Liver (tissue), 9 donors: Measurements from ENCODE around the gene ARL5A. TPM values are rescaled to one million over a fixed set of nuclear protein-coding genes. Genes with fewer than 3 reads are reported as not detected.

Experiments used
- DNase-seq: peaks from one replicate; pipeline ENCODE4 v3.0.0-alpha.2; 2017; ENCODE audit warnings: low spot score
- H3K27ac ChIP-seq, 2 donors: one replicate each; pipeline ENCODE4 v1.7.0; 2013; ENCODE audit warnings: inconsistent platforms in 2 of 2, low read length in 2 of 2, control low read depth in 1 of 2, low read depth in 1 of 2, mild to moderate bottlenecking in 1 of 2
- H3K27me3 ChIP-seq, 4 donors: one replicate each; pipeline versions ENCODE4 v1.6.1 to v1.7.0; 2013; ENCODE audit warnings: low read length in 3 of 4, inconsistent platforms in 1 of 4, mild to moderate bottlenecking in 1 of 4, moderate library complexity in 1 of 4; ENCODE audit not compliant: control insufficient read depth in 4 of 4, insufficient read depth in 4 of 4
- H3K36me3 ChIP-seq, 4 donors: one replicate each; pipeline versions ENCODE4 v1.6.1 to v1.7.0; 2013; ENCODE audit warnings: low read length in 3 of 4, mild to moderate bottlenecking in 3 of 4, low read depth in 1 of 4, moderate library complexity in 1 of 4; ENCODE audit not compliant: control insufficient read depth in 4 of 4, insufficient read depth in 3 of 4
- H3K4me1 ChIP-seq, 4 donors: one replicate each; pipeline versions ENCODE4 v1.6.1 to v1.7.0; 2013; ENCODE audit warnings: low read length in 3 of 4, mild to moderate bottlenecking in 3 of 4, moderate library complexity in 1 of 4; ENCODE audit not compliant: control insufficient read depth in 4 of 4, insufficient read depth in 4 of 4
- H3K4me3 ChIP-seq, 3 donors: one replicate each; pipeline versions ENCODE4 v1.6.1 to v1.7.0; 2013; ENCODE audit warnings: low read length in 3 of 3, control low read depth in 1 of 3, low read depth in 1 of 3, mild to moderate bottlenecking in 1 of 3
- H3K9ac ChIP-seq, 2 donors: one replicate each; pipeline ENCODE4 v1.7.0; 2013; ENCODE audit warnings: low read length in 2 of 2, mild to moderate bottlenecking in 2 of 2, moderate library complexity in 2 of 2, control low read depth in 1 of 2, low read depth in 1 of 2
- H3K9me3 ChIP-seq, 4 donors: one replicate each; pipeline versions ENCODE4 v1.6.1 to v1.7.0; 2013; ENCODE audit warnings: low read length in 3 of 4; ENCODE audit not compliant: control insufficient read depth in 4 of 4
- CTCF ChIP-seq: fragments of 150-350 bp; IDR thresholded peaks from 2 replicates; pipeline ENCODE4 v1.5.1; 2017; ENCODE audit warnings: improper control_type of control experiment, low read depth, low read length; ENCODE audit not compliant: missing input control
- FOXA1 ChIP-seq: IDR thresholded peaks from 2 replicates; pipeline ENCODE4 v1.6.1; 2016; ENCODE audit warnings: antibody characterized with exemption
- FOXA2 ChIP-seq: IDR thresholded peaks from 2 replicates; pipeline ENCODE4 v1.6.1; 2016; ENCODE audit warnings: antibody characterized with exemption
- GABPA ChIP-seq, 2 donors: IDR thresholded peaks in 1 of 2; conservative IDR thresholded peaks in 1 of 2; 2 replicates each; pipeline ENCODE4 v1.6.1; 2016; ENCODE audit warnings: antibody characterized with exemption in 2 of 2, mild to moderate bottlenecking in 1 of 2, moderate library complexity in 1 of 2
- HNF4A ChIP-seq, 2 donors: conservative IDR thresholded peaks; 2 replicates each; pipeline ENCODE4 v1.6.1; 2016; ENCODE audit warnings: antibody characterized with exemption in 2 of 2, mild to moderate bottlenecking in 2 of 2
- HNF4G ChIP-seq: IDR thresholded peaks from 2 replicates; pipeline ENCODE4 v1.6.1; 2016; ENCODE audit warnings: antibody characterized with exemption
- JUND ChIP-seq, 2 donors: IDR thresholded peaks; 2 replicates each; pipeline ENCODE4 v1.6.1; 2016; ENCODE audit warnings: antibody characterized with exemption in 2 of 2
- MAX ChIP-seq: IDR thresholded peaks from 2 replicates; pipeline ENCODE4 v1.6.1; 2016; ENCODE audit warnings: antibody characterized with exemption
- NR2F2 ChIP-seq: IDR thresholded peaks from 2 replicates; pipeline ENCODE4 v1.6.1; 2016; ENCODE audit warnings: antibody characterized with exemption
- RAD21 ChIP-seq, 2 donors: IDR thresholded peaks; 2 replicates each; pipeline ENCODE4 v1.6.1; 2016; ENCODE audit warnings: antibody characterized with exemption in 2 of 2, mild to moderate bottlenecking in 2 of 2
- REST ChIP-seq: IDR thresholded peaks from 2 replicates; pipeline ENCODE4 v1.6.1; 2016; ENCODE audit warnings: antibody characterized with exemption, mild to moderate bottlenecking
- TAF1 ChIP-seq: conservative IDR thresholded peaks from 2 replicates; pipeline ENCODE4 v1.6.1; 2016; ENCODE audit warnings: antibody characterized with exemption, mild to moderate bottlenecking
- WGBS: extraction: QIAGEN DNeasy Blood & Tissue Kit; methylation state at CpG from one replicate; pipeline ENCODE4 v1.1.7; 2013; 5-methylcytosine and 5-hydroxymethylcytosine counted together
- polyA plus RNA-seq, 2 donors: library from polyadenylated mRNA; stranded (reverse) in 1 of 2; unstranded in 1 of 2; fragments of 200-250 nt in 1 of 2; fragments of >200 nt in 1 of 2; fragmentation: Nextera tagmentation in 1 of 2; extraction: Ambion mirVana in 1 of 2; gene quantifications; one replicate each; pipeline versions ENCODE4 v1.2.1 to v1.2.3, GENCODE V29; 2013 to 2015
- total RNA-seq, 2 donors: library from RNA; depleted of rRNA; stranded (reverse); fragments of >200 nt; gene quantifications; one replicate each; pipeline ENCODE4 v1.2.3, GENCODE V29; 2014
- donor health status: healthy.
- donor health status: healthy.
- donor health status: healthy.
- donor health status: healthy.
- donor health status: healthy.

Gene ARL5A
- total and polyA plus RNA-seq, 4 donors = 9.0 to 41.6 (median 18.0) TPM

GRCh38 chr2:151823651-151824050 lies 4.6 kb downstream of the ARL5A start:
- H3K36me3 ChIP-seq = no peaks in the 10 kb centered on the region
- H3K27me3 ChIP-seq = no peaks in the 10 kb centered on the region
- H3K4me1 ChIP-seq = peaks cover 6 to 19% (median 10%) of the 10 kb centered on the region in 4 donors
- no peak overlapping the region for H3K9ac ChIP-seq
- TF ChIP-seq TAF1 (no peak), MAX (no peak), REST (no peak), HNF4A (conservative IDR thresholded peaks at IDR 0.05) (no peak), NR2F2 (no peak), RAD21 (IDR thresholded peaks at IDR 0.05) (no peak)
- 71% methylated on average over 6 of the region's 6 CpGs for WGBS
- H3K9me3 ChIP-seq = no peaks in the 10 kb centered on the region
- DNase-seq = no peak
- H3K27ac ChIP-seq = no peak overlapping the region
- no peak overlapping the region for H3K4me3 ChIP-seq

GRCh38 chr2:151819920-151820319 lies 8.3 kb downstream of the ARL5A start:
- H3K4me3 ChIP-seq = no peak overlapping the region
- no peaks in the 10 kb centered on the region for H3K27me3 ChIP-seq
- peaks cover 0 to 3% (median 0%) of the 10 kb centered on the region in 4 donors for H3K4me1 ChIP-seq
- no peak overlapping the region for H3K9ac ChIP-seq
- DNase-seq = no peak
- no peaks in the 10 kb centered on the region for H3K9me3 ChIP-seq
- 94% methylated on average over 2 of the region's 2 CpGs for WGBS
- H3K36me3 ChIP-seq = no peaks in the 10 kb centered on the region
- TF ChIP-seq MAX = no peak
- TF ChIP-seq FOXA2 = no peak
- no peak for TF ChIP-seq FOXA1
- TF ChIP-seq HNF4G = no peak
- TF ChIP-seq JUND (IDR thresholded peaks at IDR 0.05) = no peak
- TF ChIP-seq GABPA (IDR thresholded peaks at IDR 0.05 in 1 of 2, conservative IDR thresholded peaks at IDR 0.05 in 1 of 2) = no peak
- no peak overlapping the region for H3K27ac ChIP-seq

GRCh38 chr2:151817929-151818328 lies 10.3 kb downstream of the ARL5A start:
- Histone ChIP-seq H3K4me3 (no peak overlapping the region), H3K27ac (no peak overlapping the region), H3K9me3 (no peaks in the 10 kb centered on the region), H3K36me3 (peaks cover 0 to 9% (median 4%) of the 10 kb centered on the region in 4 donors), H3K9ac (no peak overlapping the region), H3K27me3 (no peaks in the 10 kb centered on the region), H3K4me1 (no peaks in the 10 kb centered on the region)
- 98% methylated on average over 3 of the region's 3 CpGs for WGBS
- DNase-seq = no peak
- no peak for TF ChIP-seq NR2F2
- no peak for TF ChIP-seq REST
- TF ChIP-seq GABPA (IDR thresholded peaks at IDR 0.05 in 1 of 2, conservative IDR thresholded peaks at IDR 0.05 in 1 of 2) = no peak
- no peak for TF ChIP-seq CTCF
- no peak for TF ChIP-seq MAX
